ENCODE data around the gene TRIAP1.

TRIAP1 gene

DNA sequence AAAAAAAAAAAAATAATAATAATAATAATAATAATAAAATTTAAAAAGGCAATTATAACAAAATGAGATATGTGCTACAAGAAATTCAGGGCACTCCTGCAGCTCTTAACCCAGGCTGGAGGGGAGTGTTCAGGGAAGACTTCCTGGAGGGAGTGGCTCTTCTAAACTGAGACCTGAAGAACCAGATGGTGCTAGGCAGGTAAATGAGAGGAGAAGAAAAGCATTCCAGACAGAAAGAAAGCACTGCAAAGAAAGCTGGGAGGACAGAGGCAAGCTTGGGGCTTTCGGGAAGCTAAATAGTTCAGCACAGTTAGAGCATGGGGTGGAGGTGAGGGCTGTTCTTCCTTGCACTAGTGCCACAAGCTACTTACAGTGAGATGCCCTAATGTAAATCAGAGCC, 33.3 kb upstream of the TRIAP1 start:
- ATAC-seq (replicated peaks; ENCODE audit: extremely low read depth, poor library complexity, severe bottlenecking) = no peak
- H3K4me3 Mint-ChIP-seq = peak overlapping the region; percentile 42
- peaks cover 49% of the 10 kb centered on the region for H3K4me1 Mint-ChIP-seq

DNA sequence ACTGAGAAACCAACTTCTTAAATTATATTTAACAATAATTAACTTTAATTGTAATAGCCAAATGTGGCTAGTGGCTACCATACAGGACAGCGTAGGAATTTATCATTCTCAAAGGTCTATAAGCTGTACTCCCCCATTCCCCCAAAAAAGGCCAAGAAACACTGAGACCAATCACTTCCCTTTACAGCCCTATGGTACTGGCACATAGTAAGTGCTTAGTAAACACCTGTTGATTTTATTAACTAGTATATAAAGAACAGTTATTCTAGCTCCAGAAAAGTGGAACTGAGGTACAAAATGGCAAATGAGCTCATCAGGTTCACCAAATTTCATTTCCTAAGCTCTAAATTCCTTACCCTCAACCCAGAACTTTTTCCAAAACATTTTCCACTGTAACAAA, 29.5 kb upstream of the TRIAP1 start:
- H3K4me1 Mint-ChIP-seq = peaks cover 47% of the 10 kb centered on the region
- no peak overlapping the region for H3K4me3 Mint-ChIP-seq
- DNase-seq (ENCODE audit: low spot score in 2 of 2) (no peak), ATAC-seq (replicated peaks; ENCODE audit: extremely low read depth, poor library complexity, severe bottlenecking) (no peak)
- no peaks in the 10 kb centered on the region for H3K9me3 Mint-ChIP-seq
- H3K36me3 Mint-ChIP-seq (ENCODE audit: insufficient read depth) = peaks cover 4% of the 10 kb centered on the region
- H3K27ac Mint-ChIP-seq (ENCODE audit: low read depth) = no peak overlapping the region
- H3K27me3 Mint-ChIP-seq = no peaks in the 10 kb centered on the region

More for the DNA sequence above, 33.3 kb upstream of the TRIAP1 start:
- Mint-ChIP-seq H3K36me3 (ENCODE audit: insufficient read depth) (peaks cover 1% of the 10 kb centered on the region), H3K27me3 (no peaks in the 10 kb centered on the region), H3K27ac (ENCODE audit: low read depth) (peak overlapping the region; percentile 99), H3K9me3 (no peaks in the 10 kb centered on the region)
- DNase-seq (ENCODE audit: low spot score in 2 of 2) = no peak

DNA sequence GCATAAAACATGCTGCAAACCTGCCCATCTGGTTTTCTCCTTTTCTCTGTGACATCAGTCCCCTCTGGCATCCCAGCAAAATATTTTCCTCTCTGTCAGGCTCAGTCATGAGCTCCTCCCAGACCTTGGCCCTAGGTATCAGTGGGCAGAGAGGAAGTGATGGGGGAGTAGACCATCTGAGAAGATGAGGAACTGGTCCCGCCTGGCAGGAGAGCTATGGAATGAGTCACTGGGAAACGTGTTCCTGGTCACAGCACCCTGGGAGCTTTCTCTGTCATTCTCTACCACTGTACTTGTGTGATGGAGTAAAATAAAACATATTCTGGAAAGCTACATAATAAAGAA, 28.4 kb upstream of the TRIAP1 start:
- H3K4me1 Mint-ChIP-seq = peaks cover 37% of the 10 kb centered on the region
- DNase-seq (ENCODE audit: low spot score in 2 of 2) = no peak
- H3K27ac Mint-ChIP-seq (ENCODE audit: low read depth) = peak overlapping the region; percentile 7
- no peak for ATAC-seq (replicated peaks; ENCODE audit: extremely low read depth, poor library complexity, severe bottlenecking)
- H3K4me3 Mint-ChIP-seq = no peak overlapping the region
- peaks cover 8% of the 10 kb centered on the region for H3K36me3 Mint-ChIP-seq (ENCODE audit: insufficient read depth)
- H3K9me3 Mint-ChIP-seq = no peaks in the 10 kb centered on the region
- no peaks in the 10 kb centered on the region for H3K27me3 Mint-ChIP-seq

DNA sequence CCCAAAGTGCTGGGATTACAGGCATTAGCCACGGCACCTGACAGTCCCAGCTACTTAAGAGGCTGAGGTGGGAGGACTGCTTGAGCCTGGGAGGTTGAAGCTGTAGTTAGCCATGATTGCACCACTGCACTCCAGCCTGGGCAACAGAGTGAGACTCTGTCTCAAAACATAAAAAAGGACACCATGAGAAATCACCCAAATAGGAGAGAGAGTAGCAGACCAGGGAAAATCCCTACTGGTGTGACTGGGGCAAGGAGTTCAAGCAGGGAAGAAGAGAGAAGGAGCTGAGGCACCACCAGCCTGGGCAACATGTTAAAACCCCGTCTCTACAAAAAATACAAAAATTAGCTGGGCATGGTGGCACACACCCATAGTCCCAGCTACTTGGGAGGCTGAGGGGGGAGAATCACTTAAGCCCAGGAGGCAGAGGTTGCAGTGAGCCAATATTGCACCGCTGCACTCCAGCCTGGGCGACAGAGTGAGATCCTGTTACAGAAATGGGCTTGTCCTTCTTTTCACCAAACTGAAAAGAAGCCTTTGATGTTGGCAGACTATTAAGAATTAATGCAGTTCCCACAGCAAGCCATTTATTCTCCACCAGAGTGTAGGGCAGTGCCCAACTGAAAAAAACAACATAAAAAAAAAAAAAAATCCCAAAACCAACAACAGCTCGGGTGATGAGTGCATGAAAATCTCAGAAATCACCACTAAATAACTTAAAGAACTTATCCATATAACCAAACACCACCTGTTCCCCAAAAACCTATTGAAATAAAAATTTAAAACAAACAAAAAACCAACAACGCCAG, 27.8 kb upstream of the TRIAP1 start:
- Mint-ChIP-seq H3K27me3 (no peaks in the 10 kb centered on the region), H3K4me1 (peaks cover 33% of the 10 kb centered on the region), H3K4me3 (no peak overlapping the region), H3K36me3 (ENCODE audit: insufficient read depth) (peaks cover 9% of the 10 kb centered on the region), H3K27ac (ENCODE audit: low read depth) (no peak overlapping the region), H3K9me3 (no peaks in the 10 kb centered on the region)
- no peak for DNase-seq (ENCODE audit: low spot score in 2 of 2)
- no peak for ATAC-seq (replicated peaks; ENCODE audit: extremely low read depth, poor library complexity, severe bottlenecking)

DNA sequence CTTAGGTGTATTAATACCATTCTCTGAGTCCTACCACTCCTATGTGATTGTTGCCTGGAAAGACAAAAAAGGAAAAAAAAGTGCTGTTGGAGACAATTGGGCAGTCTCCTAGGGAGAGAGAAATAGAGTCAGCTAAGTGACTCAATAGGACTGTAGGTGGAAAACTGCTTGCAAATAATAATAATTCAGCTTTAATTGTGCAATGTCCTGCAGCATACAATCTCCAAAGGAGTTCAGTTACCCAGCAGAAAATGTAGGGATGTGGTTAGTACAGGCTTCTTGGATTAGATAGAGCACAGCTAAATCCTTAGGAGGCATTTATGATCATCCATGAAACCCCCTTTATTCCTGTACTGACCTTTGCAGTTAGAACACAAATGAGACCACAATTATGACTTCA, 26.3 kb upstream of the TRIAP1 start:
- ATAC-seq (replicated peaks; ENCODE audit: extremely low read depth, poor library complexity, severe bottlenecking) (no peak), DNase-seq (ENCODE audit: low spot score in 2 of 2) (no peak)
- Mint-ChIP-seq H3K9me3 (no peaks in the 10 kb centered on the region), H3K27me3 (no peaks in the 10 kb centered on the region), H3K27ac (ENCODE audit: low read depth) (no peak overlapping the region), H3K36me3 (ENCODE audit: insufficient read depth) (peaks cover 18% of the 10 kb centered on the region), H3K4me1 (peaks cover 43% of the 10 kb centered on the region), H3K4me3 (no peak overlapping the region)

DNA sequence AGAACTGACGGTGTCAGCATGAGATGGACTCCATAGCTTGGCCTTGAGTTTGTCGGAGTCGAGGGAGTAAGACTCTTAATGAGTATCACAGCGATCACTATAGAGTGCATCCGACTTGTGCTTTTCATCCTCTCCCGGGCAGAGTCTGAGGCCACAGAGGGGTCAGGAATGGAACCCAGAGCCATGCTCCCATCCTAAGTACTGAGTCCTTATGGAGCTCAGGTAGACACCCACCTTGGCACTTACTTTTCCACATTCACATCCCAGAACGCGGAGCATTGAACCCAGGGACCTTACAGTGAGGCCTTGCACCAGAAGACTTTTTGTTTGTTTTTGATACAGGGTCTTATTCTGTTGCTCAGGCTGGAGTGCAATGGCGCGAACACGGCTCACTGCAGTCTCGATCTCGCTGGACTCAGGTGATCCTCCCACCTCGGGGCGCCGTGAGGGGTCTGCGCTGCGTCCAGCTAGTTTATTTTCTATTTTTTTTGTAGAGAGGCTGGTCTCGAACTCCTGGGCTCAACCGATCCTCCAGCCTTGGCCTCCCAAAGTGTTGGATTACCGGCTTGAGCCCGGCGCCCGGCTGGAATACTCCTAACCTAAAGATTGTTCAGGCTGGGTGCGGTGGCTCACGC, 24.1 kb upstream of the TRIAP1 start:
- H3K36me3 Mint-ChIP-seq (ENCODE audit: insufficient read depth) = peaks cover 27% of the 10 kb centered on the region
- no peaks in the 10 kb centered on the region for H3K9me3 Mint-ChIP-seq
- DNase-seq (ENCODE audit: low spot score in 2 of 2) (peak in 1 of 2 donors; percentile 33), ATAC-seq (replicated peaks; ENCODE audit: extremely low read depth, poor library complexity, severe bottlenecking) (no peak)
- peaks cover 60% of the 10 kb centered on the region for H3K4me1 Mint-ChIP-seq
- H3K4me3 Mint-ChIP-seq = peak overlapping the region; percentile 88
- H3K27me3 Mint-ChIP-seq = no peaks in the 10 kb centered on the region
- H3K27ac Mint-ChIP-seq (ENCODE audit: low read depth) = peak overlapping the region; percentile 88

DNA sequence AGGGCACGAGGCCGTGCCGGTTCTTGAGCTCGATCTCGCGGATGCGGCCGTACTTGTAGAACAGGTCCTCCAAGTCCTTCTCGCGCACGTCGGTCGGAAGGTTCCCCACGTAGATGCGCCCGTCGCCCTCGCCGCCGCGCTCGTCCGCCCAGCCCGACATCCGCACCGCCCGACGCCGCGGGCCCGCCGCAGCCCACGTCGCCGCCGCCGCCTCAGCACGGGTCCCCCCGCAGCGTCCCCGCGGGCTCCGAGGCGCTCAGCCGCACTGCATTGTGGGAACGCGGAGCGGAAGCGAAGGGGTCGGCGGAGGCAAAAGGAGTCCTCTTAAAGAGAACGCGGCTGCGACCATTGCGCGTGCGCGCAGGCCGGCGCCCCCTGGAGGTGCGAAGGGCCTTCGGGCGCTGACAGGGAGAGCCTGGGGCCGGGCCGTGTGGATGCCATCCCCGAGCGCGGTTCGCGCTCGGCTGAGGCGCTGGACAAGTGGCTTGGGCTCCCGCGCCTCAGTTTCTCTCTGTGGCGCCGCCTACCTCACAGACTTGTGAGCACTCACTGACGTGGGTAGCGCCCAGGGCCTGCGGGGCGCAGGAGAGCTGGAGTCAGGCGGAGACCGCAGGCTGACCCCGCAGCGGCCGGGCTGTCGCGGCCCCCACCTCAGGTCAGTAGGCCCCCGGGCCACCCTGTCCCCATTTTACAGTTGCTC, 23.4 kb upstream of the TRIAP1 start, which contains the start of gene SRSF9:
Gene SRSF9, minus strand, starts transcription at position 299 of the 700 bp plus-strand sequence. Its CDS starts 139 bp downstream, at position 160.
- DNase-seq (ENCODE audit: low spot score in 2 of 2) (peak; percentile 94 to 96), ATAC-seq (replicated peaks; ENCODE audit: extremely low read depth, poor library complexity, severe bottlenecking) (peak; percentile 92)
- no peaks in the 10 kb centered on the region for H3K27me3 Mint-ChIP-seq
- peaks cover 34% of the 10 kb centered on the region for H3K36me3 Mint-ChIP-seq (ENCODE audit: insufficient read depth)
- H3K4me1 Mint-ChIP-seq = peaks cover 58% of the 10 kb centered on the region
- H3K9me3 Mint-ChIP-seq = no peaks in the 10 kb centered on the region
- peak within 1 kb of the TSS; percentile 88 for H3K4me3 Mint-ChIP-seq
- H3K27ac Mint-ChIP-seq (ENCODE audit: low read depth) = peak within 1 kb of the TSS; percentile 88

DNA sequence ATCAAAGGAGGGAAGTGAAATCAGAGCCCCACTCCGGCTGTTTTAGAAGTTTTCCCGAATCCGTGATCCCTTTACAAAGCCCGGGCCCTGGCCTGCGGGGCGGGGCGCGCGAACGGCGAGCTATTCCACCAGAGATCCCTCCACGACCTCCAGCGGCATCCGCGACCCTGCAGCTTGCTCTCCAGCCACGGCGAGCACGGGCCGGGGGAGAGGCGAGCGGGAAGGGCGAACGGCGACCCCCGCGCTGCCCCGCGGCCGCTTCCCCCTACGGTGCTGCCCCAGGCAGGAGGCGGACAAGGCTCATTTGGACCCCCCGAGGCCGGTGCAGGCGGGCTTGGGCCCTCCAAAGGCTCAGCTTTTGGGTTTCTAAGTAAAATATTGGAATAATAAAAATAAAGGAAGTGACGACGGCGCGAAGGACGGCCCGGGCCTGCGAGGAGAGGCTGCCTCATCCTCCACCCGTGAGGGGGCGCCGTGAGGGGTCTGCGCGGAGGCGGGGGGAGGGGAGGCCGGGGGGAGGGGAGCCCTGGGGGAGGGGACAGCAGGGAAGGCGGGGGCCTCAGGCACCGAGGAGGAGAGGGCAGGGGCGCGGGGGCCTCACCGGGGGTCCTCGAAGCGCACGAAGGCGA, 22.8 kb upstream of the TRIAP1 start:
- H3K27ac Mint-ChIP-seq (ENCODE audit: low read depth) = peak overlapping the region; percentile 88
- H3K4me1 Mint-ChIP-seq = peaks cover 58% of the 10 kb centered on the region
- no peaks in the 10 kb centered on the region for H3K27me3 Mint-ChIP-seq
- DNase-seq (ENCODE audit: low spot score in 2 of 2) (no peak), ATAC-seq (replicated peaks; ENCODE audit: extremely low read depth, poor library complexity, severe bottlenecking) (peak; percentile 46)
- H3K9me3 Mint-ChIP-seq = no peaks in the 10 kb centered on the region
- peak overlapping the region; percentile 88 for H3K4me3 Mint-ChIP-seq
- H3K36me3 Mint-ChIP-seq (ENCODE audit: insufficient read depth) = peaks cover 40% of the 10 kb centered on the region

DNA sequence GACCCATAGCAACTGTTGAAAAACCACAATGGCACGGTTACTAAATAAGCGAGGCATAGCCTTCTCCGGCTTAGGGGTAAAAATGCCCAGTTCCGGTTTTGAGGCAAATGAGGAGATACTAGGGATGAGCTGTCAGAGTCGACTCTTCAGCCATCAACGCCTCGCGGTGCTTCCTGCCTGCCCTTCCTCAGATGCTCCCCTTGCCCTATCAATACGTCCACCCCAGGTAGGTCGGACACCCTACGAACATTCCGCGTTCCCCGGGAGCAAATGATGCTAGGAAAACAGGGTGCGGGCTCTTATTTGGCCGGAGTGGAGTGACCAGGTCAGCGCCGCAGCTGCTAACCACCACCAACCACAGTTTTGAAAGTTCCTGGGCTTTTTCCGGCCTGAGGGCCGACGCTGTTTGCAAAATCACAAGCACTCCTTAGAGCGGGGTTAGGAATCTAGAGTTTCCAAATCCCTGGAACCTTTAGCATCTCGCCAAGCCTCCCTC, 22.2 kb upstream of the TRIAP1 start:
- H3K4me3 Mint-ChIP-seq = peak overlapping the region; percentile 88
- H3K36me3 Mint-ChIP-seq (ENCODE audit: insufficient read depth) = peaks cover 46% of the 10 kb centered on the region
- no peaks in the 10 kb centered on the region for H3K27me3 Mint-ChIP-seq
- no peaks in the 10 kb centered on the region for H3K9me3 Mint-ChIP-seq
- DNase-seq (ENCODE audit: low spot score in 2 of 2) = no peak
- ATAC-seq (replicated peaks; ENCODE audit: extremely low read depth, poor library complexity, severe bottlenecking) = no peak
- peak overlapping the region; percentile 88 for H3K27ac Mint-ChIP-seq (ENCODE audit: low read depth)
- peaks cover 54% of the 10 kb centered on the region for H3K4me1 Mint-ChIP-seq

DNA sequence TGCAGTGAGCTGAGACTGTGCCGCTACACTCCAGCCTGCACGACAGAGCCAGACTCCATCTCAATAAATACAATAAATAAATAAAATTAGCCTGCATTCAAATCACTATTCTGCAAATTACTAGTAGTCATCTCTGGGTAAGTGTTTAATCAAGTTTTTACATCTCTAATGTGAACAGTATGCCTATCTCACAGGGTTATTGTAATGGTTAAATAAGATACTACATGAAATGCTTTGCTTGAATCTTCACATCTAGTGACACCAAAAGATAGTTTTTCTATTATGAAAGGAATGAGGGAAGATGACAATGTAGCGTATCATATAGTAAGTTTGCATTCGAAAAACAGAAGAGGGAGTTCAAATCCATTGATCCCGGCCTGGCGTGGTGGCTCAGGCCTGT, 21.3 kb upstream of the TRIAP1 start:
- H3K27me3 Mint-ChIP-seq = no peaks in the 10 kb centered on the region
- H3K4me1 Mint-ChIP-seq = peaks cover 45% of the 10 kb centered on the region
- peak overlapping the region; percentile 88 for H3K4me3 Mint-ChIP-seq
- ATAC-seq (replicated peaks; ENCODE audit: extremely low read depth, poor library complexity, severe bottlenecking) (no peak), DNase-seq (ENCODE audit: low spot score in 2 of 2) (no peak)
- H3K36me3 Mint-ChIP-seq (ENCODE audit: insufficient read depth) = peaks cover 53% of the 10 kb centered on the region
- H3K27ac Mint-ChIP-seq (ENCODE audit: low read depth) = peak overlapping the region; percentile 88
- H3K9me3 Mint-ChIP-seq = no peaks in the 10 kb centered on the region

DNA sequence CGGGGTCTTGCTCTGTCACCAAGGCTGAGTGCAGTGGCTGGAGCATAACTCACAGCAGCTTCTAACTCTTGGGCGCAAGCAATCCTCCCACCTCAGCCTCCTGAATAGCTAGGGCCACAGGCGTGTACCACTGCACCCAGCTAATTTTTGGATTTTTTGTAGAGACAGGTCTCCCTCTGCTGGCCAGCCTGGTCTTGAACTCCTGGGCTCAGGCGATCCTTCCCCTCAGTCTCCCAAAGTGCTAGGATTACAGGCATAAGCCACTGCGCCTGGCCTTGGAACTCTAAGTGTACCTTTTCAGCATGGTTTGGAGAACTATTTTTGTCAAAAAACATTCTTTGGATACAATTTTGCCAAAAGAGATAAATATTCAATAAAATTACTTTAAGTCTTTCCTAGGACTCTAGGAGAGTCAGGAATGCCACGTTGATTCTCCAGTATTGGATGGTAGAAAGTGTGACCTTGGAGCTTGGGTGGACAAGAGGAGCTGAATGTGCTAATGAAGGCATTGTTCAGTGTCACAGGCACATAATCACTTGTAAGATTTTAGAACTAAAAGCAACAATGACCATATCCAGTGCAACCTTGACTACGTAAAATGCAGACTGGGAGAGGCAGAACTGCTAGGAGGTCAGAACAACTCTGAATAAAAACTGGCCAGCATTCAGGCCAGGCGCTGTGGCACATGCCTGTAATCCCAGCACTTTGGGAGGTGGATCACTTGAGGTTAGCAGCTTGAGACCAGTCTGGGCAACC, 20.6 kb upstream of the TRIAP1 start:
- H3K27ac Mint-ChIP-seq (ENCODE audit: low read depth) = no peak overlapping the region
- no peaks in the 10 kb centered on the region for H3K9me3 Mint-ChIP-seq
- H3K4me3 Mint-ChIP-seq = no peak overlapping the region
- DNase-seq (ENCODE audit: low spot score in 2 of 2) (peak in 1 of 2 donors; percentile 27), ATAC-seq (replicated peaks; ENCODE audit: extremely low read depth, poor library complexity, severe bottlenecking) (no peak)
- H3K4me1 Mint-ChIP-seq = peaks cover 38% of the 10 kb centered on the region
- peaks cover 60% of the 10 kb centered on the region for H3K36me3 Mint-ChIP-seq (ENCODE audit: insufficient read depth)
- H3K27me3 Mint-ChIP-seq = no peaks in the 10 kb centered on the region

DNA sequence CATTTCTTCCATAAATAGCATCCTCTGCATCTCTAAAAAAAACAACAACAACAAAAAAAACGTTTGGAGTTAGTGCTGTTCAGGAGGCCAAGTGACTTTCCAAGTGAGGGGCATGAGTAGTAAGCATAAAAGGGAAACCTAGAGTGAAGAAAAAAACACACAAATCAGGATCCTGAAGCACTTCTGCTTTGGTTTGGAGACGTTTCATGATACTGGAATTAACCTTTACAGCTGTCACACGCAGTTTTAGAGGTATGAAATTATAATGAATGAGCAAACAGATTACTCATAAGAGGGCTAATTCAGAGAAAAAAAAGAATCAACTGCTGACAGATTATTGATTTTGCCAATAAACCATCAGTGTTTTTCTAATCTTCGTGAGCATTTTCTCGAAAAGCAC, 19.6 kb upstream of the TRIAP1 start:
- H3K36me3 Mint-ChIP-seq (ENCODE audit: insufficient read depth) = peaks cover 68% of the 10 kb centered on the region
- H3K4me1 Mint-ChIP-seq = peaks cover 37% of the 10 kb centered on the region
- no peaks in the 10 kb centered on the region for H3K27me3 Mint-ChIP-seq
- DNase-seq (ENCODE audit: low spot score in 2 of 2) (no peak), ATAC-seq (replicated peaks; ENCODE audit: extremely low read depth, poor library complexity, severe bottlenecking) (no peak)
- no peaks in the 10 kb centered on the region for H3K9me3 Mint-ChIP-seq
- no peak overlapping the region for H3K27ac Mint-ChIP-seq (ENCODE audit: low read depth)
- H3K4me3 Mint-ChIP-seq = no peak overlapping the region
